ENCODE results near the gene MUC22.

DNA sequence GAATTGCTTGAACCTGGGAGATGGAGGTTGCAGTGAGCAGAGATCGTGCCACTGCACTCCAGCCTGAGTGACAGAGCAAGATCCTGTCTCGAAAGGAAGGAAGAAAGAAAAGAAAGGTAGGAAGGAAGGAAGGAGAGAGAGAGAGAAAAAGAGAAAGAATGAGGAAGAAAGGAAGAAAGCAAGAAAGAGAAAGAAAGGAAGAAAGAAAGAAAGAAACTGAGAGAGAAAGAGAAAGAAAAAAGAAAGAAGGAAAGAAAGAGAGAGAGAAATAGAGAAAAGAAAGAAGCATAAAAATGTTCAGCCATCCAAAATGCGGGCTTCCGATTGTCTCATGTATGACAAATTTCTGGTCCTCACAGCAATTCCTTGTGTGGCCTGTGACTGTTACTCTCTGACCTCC, 22.8 kb downstream of the MUC22 start:
- TF ChIP-seq, protein P1, sequence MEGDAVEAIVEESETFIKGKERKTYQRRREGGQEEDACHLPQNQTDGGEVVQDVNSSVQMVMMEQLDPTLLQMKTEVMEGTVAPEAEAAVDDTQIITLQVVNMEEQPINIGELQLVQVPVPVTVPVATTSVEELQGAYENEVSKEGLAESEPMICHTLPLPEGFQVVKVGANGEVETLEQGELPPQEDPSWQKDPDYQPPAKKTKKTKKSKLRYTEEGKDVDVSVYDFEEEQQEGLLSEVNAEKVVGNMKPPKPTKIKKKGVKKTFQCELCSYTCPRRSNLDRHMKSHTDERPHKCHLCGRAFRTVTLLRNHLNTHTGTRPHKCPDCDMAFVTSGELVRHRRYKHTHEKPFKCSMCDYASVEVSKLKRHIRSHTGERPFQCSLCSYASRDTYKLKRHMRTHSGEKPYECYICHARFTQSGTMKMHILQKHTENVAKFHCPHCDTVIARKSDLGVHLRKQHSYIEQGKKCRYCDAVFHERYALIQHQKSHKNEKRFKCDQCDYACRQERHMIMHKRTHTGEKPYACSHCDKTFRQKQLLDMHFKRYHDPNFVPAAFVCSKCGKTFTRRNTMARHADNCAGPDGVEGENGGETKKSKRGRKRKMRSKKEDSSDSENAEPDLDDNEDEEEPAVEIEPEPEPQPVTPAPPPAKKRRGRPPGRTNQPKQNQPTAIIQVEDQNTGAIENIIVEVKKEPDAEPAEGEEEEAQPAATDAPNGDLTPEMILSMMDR (IDR thresholded peaks at IDR 0.05; ENCODE audit: low read depth, low read length, missing input control): no peak
- TF ChIP-seq RAD21 (IDR thresholded peaks at IDR 0.05): no peak

All from liver (tissue), 3 donors.